GM18519 (cell line): ENCODE measurements around the gene TENM4.

Experiments used
- ATAC-seq: cut with Tn5 transposase; IDR thresholded peaks from one replicate; pipeline ENCODE4 v1.9.1; 2021; ENCODE audit warnings: mild to moderate bottlenecking, moderate library complexity; ENCODE audit not compliant: unreplicated experiment, low FRiP score

Gene TENM4

DNA sequence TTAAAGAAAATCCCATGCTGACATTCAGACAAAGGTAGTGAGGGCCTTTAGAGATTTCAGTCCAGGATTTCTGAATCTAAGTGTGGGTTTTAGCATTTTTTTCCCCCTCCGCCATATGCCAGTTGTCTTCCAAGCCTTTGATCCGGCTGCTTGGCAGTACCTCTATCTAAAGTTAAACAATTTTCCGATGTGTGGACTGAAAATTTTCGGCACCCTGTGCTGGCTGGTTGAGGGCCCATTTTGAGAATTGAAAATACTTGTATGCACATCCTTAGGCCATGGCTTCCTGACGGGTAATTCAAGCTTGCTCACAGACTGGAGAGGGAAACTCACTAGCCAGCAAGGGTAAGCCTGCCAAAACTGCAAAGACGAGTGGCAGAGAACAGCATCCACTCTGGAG lies 734.3 kb downstream of the TENM4 start:
- no peak for ATAC-seq

DNA sequence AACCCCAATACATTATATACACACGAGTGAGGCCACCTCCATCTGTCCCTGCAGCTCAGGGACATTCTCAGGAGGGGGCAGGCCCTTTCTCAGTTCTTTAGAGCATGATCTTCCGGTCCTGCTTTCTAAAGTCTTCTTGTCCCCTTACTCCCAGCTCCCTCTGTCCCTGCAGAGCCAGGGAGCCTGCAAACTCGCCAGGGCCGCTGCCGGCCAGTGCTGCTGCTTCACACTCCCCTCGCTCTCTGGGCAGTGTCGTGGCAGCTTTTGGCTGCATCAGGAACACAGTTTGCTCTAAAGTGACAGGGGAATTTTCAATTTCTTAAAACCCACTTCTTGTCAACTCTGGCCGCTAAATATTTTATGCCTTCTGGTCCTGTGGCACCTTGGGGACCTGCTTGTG lies 736.0 kb downstream of the TENM4 start:
- no peak for ATAC-seq

DNA sequence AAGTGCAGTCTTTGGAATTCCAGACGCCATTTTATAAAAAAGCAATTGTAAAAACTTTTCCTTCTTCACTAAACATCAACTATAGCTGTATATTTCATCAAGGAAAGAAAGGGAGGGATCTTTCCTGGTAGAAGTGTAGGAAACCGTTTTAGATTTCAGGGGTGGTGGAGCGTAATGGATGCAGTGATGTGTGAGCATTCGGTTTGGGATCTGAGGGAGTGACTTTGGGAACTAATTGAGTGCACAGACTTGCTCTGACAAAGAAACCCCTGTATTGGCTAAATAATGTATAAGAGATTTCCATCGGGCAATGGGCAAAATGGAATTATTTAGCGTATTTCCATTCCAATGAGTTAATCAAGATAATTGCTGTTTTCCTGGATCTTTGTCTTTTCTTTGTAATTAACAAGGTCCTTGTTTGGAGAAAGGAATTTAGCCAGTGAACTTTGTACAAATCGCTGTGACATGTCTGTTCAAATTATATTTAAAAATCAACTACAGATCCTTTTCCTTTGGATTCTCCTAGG lies 741.2 kb downstream of the TENM4 start:
- ATAC-seq, result no peak

DNA sequence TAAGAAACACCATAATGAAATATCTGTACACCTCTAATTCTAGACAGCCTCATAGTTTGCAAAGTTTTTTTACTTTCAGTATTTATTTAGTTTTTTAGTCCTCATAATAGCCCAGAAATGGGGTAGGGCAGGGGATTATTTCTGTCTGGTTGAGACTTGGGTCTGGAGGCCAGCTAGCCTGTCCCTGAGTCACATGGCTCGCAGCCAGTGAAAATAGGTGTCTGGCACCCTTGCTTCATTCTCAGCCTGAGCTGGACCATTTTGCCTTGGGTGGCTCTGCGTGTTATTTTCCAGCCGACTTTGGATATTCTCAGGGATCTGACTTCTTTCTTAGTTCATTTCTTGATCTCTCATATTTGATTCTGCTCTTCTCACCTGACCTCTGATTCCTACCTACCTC lies 742.2 kb downstream of the TENM4 start:
- no peak for ATAC-seq

DNA sequence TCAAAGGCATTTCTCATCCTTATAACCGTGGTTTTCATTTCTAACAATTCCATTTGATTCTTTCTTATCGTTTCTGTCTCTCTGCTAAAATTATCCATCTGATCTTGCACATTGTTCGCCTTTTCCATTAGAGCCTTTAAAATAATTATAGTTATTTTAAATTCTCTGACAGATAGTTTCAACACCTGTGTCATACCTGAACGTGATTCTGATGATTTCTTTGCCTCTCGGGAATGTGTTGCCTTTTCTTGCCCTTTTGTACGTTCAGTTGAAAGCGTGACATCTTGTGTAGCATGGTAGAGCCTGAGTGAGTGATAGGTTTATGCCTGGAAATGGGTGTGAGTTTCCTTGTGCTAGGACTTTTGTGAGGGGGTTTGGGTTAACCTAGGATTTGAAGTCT lies 744.7 kb downstream of the TENM4 start:
- ATAC-seq, result no peak

DNA sequence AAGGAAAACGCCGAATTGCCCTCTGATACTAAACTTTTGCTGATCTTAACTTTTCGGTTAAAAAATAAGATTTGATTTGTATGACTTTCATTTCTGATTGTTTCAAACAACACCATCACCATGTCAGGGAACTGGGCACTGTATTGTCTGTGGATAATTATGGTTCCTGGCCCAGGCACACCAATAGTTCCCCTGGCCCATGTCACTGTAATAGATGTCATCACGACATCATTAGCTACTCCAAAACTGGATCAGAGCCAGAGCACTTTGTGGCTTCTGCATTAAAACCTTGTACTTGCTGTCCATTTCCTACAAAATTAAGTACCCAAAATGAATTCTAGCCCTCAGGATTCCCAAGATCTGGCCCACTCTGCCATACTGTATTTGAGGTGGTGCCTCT lies 746.7 kb downstream of the TENM4 start:
- no peak for ATAC-seq

DNA sequence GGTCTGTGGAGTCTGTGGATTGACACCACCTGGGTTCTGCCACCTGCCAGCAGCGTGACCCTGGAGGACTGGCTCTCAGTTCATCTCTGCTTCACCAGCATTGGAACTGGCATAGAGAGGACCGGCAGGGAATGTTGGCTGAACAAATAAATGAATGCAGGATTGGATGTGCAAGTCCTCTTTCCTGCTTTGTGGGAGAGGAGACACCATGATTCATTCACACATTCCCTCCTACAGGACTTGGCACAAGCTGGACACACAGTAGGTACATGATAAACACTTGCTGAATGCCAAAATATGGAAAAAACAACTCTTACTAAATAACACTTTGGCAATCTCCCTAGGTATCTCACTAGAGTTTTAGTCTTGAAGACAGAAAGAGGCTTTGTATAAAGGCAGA lies 749.6 kb downstream of the TENM4 start:
- ATAC-seq, result no peak

DNA sequence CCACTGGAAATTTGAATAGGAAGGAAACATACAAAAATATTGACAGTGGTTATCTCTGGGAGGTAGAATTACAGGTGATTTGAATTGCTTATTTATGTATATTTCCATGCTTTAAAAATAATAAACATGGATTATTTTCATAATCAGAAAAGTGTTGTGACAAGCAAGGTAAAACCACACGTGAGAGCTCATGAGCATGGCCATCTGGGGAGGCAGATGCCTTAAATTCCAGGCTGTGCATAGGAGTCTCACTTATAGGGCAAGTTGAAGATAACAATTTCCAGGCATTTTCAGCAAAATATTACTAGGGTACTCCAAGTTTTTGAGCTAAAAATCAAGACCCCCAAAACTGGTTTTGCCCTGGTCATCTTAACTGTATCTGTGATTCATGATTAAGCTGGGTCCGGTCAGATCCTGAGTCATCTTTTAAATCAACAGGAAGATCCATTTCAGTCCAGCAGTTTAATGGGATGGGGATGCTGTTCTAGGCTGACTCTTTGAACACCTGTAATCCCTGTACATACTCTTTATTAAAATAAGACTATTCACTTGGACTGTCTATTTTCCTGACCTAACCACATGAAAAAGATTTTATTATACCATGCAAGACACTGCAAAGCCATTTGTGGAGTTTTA lies 750.4 kb downstream of the TENM4 start:
- ATAC-seq, result no peak

DNA sequence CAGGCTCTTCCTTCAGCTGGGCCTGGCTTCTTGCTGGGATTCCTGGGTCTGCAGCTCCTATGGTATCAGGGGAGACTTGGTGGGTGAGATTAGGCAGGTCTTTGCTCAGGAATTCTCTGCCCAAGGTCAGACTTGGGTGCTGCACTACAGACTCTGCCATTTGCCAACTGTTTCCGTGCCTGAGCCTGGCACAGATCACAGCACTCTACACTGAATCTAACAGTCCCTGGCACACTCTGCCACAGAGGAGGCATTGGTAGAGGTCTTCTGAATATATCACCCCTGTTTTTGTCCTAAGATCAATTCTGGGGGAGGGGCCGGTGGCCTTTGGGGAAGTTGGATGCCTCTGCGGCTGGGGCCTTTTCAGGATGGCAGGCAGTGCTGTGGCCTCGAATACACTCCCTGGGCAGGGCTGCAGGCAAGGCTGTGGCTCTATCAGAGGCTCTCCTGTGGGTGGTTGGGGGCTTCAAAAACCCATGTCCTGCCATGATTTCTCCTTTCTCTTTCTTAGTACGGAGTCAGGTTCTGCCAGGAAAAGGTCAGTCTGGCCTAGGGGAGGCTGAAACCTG lies 751.2 kb downstream of the TENM4 start:
- ATAC-seq, result no peak

DNA sequence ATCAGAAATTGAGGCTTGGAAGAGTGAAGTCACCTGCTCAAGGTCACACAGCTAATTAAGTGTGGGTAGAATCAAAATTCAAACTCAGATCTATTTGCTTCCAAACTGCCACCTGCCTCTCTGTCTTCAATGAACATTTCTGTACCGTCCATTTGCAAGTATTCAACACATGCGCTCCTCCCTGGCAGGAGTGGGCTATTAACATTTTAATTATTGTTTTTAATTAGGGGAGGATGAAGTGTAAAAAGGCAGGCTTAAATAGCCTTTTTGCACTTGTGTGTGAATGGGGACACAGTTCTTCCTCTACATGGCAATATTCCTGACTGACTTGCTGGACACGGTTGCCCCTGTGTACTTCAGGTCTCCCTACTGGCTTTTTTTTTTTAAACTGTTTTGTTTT lies 751.7 kb downstream of the TENM4 start:
- no peak for ATAC-seq

DNA sequence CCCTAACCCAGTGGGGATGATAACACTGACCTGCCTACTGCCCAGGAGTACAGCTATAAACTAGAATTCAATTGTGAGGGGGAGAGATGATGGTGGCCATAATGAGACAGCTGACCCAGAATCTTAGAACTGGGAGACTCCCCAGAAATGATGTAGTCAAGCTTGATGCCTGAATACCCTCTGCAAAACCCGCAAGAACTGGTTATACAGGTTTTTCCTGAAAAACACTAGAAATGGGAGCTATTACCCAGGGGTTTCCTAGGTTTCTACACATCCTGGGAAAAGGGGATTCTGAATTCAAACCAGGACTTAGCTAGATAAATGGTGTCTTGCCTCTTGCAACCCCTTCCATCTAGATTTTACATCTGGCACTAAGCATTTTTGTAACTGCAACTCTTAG lies 752.4 kb downstream of the TENM4 start:
- ATAC-seq, result no peak

DNA sequence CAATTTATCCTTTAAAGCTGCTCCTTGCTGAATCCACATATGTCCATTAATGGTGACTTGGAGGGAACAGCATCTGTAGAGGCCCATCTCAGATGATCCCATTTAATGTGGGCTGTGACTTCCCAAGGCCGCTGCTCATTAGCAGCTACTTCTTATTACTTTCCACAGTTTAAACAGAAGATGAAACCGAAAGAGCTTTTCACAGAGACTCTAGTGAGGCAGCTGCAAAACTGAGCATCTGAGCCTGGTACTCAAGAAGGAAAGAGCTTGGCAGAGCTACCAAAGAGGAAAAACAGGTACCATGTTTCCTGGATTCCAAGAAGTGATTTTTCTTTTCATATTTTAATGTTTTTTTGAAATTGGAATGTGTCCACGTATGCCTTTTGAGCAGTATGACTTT lies 755.7 kb downstream of the TENM4 start:
- ATAC-seq, result no peak

DNA sequence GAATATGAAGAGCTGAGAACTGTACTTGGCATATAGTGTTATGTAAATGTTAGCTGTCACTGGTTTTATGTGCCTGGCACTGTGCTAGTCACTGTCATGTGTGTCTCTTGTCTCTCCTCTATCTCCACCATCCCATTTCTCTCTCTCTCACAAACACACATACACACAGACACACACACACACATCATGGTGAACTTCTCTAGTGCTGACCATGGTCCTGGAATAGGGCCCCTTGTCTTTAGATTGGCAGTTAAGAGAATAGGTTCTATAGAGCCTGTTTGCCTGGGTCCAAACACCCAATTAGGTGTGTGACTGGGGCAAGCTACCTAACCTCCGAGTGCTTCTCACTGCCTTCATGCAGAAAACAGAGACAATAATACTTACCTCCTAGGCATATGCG lies 756.5 kb downstream of the TENM4 start:
- no peak for ATAC-seq

DNA sequence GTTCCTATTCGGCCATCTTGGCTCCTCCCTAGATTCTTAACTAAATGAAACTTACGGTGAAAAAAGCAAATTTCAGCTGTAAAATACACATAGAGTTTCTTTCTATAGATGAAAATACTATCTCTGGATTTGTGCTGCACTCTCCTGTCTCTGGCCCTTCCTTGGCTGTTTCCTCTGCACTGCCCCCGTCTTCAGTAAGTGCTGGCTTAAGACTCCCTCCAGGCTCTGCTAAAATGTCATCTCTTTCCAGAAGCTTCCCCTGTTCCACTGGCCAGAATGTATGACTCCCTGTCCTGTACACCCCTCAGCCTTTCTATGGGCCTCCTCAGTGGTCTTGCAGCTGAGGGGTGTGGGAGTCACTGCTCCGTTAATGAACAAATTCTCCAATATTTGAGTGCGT lies 757.1 kb downstream of the TENM4 start:
- no peak for ATAC-seq

DNA sequence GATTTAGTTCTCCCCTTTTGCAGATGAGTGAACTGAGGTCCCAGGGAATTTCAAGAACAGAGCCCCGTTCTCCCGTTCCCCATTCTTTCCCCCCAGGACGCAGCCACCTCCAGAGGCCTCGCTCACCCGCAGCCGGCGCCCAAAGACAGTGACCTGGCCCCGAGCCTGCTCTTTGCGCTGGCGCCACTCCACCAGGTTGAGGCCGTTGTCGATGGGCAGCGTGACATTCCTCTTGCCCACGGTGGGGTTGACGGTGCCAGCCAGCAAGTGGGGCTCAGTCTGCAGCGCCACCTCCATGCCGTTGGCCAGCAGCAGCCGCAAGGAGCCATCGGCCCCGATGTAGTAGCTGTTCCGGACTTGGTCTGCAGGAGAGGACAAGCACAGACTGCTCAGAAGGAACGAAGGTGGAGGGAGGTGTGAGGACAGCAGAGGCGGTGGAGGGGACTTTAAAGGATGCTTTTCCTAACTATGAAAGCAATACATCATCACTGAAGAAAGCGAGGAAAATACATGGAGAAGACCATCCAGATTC lies 764.7 kb downstream of the TENM4 start:
- ATAC-seq, result no peak

DNA sequence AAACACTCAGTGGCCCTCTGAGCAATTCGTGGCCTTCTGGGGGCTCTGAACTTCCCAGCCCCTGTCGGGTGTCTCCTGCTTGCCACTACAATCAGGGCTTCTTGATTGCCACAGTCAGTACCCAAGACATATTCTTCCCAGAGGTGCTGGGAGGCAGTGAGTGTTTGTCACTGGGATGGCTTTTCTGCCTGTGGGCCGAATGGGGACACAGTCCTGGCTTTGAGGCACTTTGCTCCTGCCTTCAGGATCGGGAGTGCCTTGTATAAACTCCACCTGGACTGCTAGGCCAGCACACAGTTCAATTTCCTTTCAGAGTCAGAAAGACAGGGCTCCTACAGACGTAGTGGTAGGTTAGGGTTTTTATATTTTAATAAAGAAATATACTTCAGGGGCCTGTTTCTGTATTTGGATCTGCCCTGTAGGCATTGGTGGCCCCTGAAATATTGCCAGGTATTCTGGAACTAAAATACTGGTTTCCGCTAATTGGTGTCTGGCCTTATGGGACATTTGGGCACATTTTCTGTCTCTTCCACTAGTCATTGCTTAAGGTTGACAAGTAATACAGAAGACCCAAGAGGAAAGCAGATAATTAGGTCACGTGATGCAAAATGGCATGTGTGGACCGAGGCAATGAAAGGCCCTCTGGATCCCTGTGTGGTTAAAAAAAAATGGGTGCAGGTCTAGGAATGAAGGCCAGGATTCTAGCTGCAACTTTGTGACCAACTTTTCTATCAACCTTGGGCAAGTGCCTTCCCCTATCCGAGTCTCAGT lies 767.8 kb downstream of the TENM4 start:
- ATAC-seq, result no peak

DNA sequence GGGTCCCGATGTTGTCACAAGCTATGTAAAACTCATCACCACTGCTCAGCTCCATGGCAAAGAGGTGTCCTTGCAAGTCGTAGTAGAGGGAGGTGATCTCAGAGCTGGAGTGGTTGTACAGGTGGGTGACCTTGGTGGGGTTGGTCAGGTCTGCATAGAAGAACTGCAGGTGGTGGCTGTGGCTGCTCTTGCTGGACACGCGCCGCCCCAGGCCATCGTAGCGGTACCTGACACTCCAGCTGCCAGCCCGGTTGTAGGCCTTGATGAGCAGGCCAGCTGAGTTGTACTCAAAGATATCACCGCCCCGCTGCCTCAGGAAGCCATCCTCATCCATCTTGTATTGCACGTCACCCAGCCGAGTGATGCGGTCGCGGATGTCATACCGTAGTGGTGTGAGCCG lies 771.6 kb downstream of the TENM4 start:
- no peak for ATAC-seq

DNA sequence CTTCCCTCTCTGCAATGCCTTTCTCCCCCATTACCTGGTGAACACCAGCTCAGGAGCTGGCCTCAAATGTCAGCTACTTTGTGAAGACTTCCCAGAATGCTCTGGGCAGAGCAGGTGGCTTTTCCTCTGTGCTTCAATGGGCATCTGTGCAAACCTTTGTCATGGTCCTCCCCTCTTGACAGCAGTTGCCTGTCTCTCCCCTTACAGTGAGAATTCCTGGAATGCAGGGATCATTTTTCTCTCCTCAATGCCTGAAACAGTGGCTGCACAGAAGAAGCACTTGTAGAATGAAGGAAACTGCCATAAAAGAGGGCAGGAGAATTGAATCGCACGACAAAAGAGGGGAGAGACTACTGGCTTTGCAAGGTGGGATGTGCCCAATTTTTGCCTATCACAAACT lies 773.4 kb downstream of the TENM4 start:
- no peak for ATAC-seq

DNA sequence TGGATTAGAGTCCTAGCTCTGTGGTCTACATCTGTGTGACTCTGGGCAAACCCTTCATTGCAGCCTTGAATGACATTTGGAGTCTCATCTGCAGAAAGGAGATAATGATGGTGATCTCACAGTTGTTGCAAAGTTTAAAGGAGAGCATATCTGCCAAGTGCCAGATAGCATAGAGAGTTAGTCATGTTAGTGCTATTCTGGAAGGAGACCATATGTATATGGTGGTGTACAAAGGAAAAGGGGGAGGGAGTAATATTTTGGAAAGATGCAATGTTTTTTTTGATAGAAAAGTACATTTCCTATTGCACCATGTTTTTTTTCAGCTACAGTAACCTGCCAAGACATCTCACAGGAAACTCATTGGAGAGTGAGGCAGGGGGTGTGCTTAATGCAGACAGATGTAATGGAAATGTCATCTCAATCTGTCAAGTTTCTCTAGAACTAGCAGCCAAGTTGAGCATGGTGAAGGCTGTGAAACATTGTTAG lies 774.1 kb downstream of the TENM4 start:
- ATAC-seq, result no peak

DNA sequence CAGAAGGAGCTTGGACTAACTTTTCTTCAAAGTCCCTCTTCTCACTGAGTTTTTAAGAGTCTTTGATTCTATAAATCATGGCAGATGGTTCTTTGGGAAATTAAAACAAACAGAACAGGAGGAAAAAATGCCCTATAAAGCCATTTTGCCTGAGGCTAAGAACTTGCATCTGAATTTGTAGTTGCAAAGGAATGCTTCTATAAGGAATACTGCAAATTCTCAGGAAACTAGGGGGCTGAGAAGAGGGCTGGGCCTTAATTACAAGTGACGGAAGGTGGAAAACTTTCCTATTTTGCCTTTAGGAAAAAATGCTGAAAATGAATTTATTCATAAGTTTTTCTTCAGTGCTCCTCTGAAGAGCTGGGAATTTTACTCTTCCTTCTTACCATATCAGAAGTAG lies 776.2 kb downstream of the TENM4 start:
- no peak for ATAC-seq

DNA sequence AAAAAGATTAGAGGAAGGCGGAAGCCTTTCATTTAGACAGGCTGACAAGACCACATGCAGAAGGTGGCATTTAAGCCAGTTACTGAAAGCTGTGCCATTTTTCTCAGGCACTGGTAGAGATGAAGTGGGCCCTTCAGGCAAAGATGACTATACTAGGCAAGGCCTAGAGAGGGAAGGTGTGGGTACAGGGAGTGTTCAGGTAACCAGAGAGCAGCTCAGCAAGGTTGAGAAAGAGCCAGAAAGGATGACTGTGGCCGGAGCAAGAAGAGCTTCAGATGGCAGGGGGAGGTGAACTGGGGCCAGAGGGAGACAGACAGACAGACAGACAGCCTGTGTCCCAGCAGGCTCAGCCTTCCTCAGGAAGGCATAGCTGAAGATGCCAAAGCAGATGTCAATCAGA lies 778.0 kb downstream of the TENM4 start:
- ATAC-seq, result no peak
